Measurements from ENCODE around the gene MRPL12.

MRPL12 gene

DNA sequence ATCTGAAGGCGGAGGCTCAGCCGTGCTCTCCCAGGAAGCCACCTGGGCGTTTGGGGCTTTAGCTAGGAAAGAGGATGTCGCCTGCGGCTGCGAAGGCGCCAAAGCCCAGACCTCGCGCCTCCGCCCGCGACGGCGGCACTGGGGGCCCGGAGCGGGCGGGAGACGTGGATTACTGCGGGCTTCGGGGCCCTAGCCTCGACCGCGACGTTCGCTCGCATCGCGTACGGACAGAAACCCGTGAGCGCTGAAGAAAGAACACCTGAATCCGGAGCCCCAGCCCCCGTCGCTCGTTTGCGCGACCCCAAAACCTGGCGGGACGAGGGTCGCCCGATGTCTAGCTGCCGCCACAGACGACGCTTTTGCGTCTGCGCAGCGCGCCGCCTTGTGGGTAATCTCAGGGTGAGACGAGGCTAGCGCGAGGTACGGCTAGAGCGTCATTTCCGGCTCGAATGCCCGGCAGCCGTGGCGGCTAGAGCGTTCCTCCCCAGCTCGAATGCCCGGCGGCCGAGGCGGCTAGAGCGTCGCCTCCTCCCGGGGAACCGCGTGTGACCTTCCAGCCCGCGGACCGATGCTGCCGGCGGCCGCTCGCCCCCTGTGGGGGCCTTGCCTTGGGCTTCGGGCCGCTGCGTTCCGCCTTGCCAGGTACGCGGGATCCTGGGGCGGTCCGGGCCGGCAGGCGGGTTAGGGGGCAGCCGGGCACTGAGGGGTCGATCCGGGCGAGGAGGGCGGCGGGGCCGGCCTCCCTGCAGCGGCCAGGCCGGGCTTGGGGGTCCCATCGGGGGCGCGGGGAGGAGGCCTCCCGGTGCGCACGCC lies at the start of gene MRPL12:
Gene MRPL12, plus strand, starts transcription at position 434 of the 813 bp plus-strand sequence. Its CDS starts 135 bp downstream, at position 569.
- DNase-seq: peak; percentile 85 to 87

DNA sequence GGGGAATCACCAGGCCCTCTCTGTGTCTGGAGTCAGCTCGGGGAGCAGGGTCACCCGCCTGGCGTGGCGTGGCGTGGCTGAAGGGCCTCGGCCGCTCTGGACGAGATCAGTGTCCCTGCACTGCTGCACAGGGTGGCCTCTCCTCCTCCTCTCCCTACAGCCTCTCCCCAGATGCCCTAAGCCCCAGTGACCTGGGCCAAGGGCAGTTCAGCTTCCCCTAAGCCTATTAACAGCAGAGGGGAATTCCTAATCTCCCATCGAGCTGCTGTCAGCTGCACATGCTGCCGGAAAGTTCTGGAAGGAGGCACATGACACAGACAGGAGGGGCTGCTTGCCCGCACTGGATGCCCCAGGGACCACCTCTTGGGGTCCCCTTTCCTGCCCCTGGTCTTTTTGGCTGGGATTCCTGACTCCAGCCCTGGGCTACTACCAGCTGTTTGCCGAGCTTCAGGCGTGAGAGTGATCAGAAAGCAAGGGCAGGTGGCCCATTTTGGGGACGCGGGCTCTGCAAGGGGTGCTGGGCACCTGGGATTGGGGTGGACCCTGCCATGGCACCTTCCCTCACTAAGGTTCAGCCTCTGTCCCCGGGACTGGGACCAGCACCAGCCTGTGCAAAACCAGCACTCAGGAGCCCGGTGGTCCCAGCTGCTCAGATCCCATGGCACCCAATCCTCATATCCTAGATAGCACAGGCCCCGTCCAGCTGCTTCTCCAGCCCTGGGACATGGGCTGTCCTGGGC lies 47.6 kb upstream of the MRPL12 start:
- DNase-seq: no peak

DNA sequence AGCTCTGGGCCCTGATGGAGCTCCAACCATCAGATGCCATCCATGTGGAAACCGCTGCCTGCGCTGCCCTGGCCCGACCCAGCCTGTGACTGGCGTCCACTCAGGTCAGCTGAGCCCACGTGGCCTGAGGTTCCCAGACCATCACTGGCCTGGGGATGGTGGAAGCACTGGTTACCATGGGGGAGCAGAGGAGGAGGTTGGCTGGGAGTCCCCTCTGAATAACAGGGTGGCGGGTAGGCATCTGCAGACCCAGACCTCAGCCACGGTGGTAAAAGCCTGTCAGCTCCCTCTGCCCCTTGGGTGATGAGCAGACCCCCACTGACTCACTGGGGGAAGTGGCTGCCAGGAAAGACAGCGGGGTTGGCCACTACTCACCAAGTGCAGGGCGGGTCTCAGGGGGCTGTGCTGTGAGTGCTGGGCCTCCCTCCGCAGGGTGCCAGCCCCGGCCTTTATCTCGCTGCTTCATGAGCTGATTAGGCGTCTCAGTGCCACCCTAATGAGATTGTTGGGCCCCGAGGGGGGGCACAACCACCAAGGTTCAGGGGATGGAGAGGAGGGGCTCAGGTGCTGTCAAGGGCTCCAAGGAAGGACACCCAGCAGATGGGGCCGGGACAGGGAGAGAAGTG lies 46.9 kb upstream of the MRPL12 start, which contains the start of gene PDE6G:
Gene PDE6G, minus strand, starts transcription at position 425 of the 626 bp plus-strand sequence. CDS start 3,237 bp downstream, outside the sequence.
- DNase-seq: no peak

DNA sequence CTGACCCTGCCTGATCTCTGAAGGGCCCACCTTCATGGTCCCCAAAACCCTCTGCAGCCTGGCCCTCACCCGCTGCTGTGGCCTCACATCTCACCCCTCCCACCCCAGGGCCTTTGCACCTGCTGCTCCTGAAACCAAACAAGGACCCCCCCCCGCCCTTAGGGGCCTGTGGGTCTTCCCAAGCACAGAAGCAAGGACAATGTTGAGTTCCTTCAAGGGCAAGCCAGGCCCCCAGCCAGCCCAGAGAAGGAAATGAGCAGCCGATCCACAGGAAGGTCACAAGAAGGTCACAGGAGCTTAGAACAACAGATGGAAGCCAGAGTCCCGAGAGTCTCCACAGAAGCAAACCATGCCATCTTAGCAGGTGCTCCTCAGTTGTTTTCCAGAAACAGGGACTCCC lies 46.3 kb upstream of the MRPL12 start:
- DNase-seq: no peak

DNA sequence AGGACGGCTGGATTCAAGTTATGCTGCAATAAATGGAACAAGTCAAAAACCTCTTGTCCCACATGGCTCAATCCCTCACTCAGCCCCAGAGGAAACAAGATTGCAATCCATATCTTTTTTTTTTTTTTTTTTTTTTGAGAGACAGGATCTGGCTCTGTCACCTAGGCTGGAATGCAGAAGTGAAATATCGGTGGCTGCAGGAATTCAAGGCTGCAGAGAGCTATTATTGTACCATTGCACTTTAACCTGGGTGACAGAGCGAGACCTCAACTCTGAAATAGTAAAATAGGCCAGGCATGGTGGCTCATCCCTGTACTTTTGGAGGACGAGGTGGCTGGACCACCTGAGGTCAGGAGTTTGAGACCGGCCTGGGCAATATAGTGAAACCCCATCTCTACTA lies 44.1 kb upstream of the MRPL12 start:
- no peak for DNase-seq

DNA sequence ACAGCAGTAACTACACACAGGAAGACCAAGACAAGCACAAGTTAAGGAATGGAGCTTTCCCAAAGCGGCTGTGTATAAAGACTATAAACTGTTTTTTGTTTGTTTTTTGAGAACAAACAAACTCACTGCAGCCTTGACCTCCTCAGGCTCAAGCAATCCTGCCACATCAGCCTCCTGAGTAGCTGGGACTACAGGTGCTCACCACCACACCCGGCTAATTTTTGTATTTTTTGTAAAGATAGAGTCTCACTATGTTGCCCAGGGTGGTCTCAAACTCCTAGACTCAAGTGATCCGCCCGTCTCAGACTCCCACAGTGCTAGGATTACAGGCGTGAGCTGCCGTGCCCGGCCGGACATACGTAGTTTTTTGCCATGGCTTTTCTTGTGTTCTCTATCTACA lies 42.7 kb upstream of the MRPL12 start:
- DNase-seq: no peak

DNA sequence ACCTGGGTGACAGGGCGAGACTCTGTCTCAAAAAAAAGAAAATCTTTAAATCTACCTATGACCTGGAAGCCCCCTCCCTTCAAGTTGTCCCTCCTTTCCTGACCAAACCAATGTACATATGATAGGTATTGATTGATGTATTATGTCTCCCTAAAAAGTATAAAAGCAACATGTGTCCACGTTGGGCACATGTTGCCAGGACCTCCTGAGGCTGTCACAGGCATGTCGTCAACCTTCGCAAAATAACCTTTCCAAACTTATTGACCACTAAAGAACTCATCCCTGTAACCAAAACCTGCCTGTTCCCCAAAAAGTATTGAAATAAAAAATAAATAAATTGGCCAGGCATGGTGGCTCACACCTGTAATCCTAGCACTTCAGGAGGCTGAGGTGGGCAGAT lies 41.2 kb upstream of the MRPL12 start:
- no peak for DNase-seq

DNA sequence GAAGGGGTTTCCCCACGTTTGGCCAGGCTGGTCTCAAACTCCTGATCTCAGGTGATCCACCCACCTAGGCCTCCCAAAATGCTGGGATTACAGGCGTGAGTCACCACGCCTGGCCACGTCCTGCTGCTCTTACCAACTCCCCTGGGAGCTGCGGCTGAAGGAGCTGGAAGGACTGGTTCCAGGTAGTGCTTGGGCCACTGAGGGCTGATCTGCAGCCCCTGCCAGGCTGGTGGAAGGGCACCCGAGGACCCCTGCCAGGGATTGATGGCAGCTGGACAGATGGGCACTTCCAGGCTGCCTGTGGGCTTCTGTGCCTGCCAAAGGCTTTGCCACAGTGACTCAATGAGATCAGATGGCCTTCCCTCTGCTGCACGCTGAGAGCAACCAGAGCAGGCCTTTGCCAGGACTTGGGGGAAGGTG lies 39.1 kb upstream of the MRPL12 start:
- no peak for DNase-seq

DNA sequence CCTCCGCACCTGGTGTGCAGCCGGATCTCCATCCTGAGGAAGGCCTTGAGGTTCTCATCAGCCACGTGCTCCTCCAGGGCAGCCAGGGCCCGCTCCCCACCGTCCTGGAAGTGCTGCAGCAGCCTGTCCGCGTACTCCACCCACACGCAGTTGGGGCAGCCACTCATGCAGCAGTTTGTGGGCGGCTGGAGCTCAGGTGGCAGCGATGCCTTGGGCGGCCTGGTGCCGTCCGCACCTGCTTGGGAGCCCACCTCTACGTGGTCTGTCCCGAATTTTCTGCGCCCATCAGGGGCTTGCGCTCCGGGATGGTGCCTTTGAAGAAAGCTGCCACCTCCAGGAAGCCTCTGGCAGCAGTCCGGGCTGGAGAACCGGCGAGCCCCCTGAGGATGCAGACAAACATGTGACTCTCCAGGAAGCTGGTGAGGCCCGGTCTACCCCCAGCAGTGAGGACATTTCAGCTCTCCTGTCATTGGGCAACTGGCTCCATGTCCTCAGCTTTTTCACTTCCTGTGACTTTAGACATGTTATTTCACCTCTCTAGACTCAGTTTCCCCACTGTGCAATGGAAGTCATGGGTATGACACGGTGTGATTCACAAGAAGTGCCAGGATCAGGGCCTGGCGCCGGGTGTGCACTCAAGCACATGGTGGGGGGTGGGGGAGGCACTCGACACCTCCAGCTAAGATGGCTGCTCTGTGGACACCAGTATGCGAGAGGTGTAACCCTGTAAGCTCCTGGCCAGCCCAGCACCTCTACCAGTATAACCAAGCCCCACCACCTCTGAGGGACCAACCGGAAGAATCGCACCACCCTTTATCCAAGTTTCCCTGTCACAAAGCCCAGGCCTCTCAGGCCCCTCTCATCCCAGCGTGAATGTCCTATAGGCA lies 37.7 kb upstream of the MRPL12 start:
- DNase-seq: peak; percentile 62 to 71

DNA sequence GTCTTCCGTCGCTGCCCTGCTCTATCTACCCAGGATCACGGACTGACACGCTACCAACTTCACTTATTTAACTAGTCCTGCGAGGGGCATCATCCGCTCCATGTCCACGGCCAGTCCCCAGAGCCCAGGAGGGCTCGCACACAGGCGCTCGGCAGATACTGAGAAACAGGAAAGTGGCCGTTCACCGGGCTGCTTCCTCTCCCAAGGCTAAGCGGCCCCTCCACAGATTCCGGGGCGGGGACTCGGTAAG lies 37.1 kb upstream of the MRPL12 start:
- DNase-seq: no peak

DNA sequence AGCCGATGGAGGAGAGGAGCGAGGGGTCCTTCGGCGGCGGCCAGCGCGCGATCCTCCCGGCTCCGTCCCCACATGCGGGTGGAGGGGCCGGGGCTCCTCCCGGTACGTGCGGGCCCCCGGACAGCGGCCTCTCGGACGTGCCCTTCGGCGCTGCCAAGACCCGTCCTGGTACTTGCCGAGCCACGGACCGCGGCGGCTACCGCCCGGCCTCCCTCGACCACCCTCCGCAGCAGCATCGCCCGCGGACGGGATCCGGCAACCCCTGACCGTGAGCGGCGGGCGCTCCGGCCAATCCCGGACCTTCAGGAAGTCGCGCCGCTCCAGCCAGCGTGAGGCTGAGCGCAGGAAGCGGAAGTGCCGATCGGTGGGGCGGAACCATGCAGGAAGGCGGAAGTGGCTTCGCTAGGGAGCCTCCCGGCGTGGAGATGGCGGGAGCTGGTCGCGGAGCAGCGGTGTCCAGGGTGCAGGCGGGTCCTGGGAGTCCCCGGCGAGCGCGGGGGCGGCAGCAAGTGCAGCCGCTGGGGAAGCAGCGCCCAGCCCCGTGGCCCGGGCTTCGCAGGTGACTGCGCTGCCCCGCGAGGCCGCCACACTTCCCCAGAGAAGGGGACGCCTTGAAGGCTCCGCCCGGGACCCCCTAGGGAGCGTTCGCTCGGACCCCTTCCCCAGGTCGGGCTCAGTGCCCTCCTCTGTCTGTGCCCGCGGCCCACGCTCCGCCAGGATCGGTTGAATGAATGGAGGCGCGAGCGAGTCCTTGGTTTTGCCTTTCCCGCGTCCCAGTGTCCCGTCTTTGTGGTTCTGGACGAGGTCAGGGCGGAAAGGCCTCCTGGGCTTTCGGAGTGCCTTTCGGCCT lies 36.6 kb upstream of the MRPL12 start, which contains the start of the genes CCDC137 and OXLD1:
Gene CCDC137, plus strand, starts transcription at position 396 of the 850 bp plus-strand sequence. Its CDS starts 30 bp downstream, at position 426.
Gene OXLD1, minus strand, starts transcription at position 264 of the 850 bp plus-strand sequence. Its CDS starts 28 bp downstream, at position 236.
- DNase-seq: peak; percentile 90 to 91

DNA sequence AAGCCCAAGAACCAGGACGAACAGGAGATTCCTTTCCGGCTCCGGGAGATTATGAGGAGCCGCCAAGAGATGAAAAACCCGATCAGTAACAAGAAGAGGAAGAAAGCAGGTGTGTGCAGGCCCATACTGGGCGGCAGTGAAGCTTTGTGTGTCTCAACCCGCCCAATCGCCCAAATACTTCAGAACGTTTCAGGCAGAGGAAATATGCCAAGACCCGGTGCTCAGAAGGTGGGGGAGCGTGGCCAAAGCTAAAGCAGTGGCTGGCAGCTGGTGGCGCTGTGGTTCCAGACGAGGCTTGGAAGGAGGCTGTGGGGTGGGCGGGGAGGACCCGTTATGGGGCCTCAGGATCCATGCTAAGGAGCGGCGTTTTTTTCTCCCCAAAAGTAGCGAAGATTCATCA lies 35.4 kb upstream of the MRPL12 start:
- no peak for DNase-seq

DNA sequence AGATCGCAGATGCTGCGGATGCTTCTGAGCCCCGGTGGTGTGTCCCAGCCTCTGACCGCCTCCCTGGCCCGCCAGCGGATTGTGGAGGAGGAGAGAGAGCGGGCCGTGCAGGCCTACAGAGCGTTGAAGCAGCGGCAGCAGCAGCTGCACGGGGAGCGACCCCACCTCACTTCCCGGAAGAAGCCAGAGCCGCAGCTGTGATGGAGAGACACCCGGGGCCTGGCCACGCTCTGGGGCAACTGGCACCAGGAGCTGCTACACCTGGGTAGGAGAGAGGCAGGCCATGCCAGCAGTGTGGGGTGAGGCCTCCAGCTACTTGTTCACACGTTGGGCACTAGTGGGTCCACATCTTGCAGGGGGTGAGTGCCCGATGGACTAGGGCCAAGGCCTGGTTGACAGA lies 30.7 kb upstream of the MRPL12 start:
- no peak for DNase-seq

DNA sequence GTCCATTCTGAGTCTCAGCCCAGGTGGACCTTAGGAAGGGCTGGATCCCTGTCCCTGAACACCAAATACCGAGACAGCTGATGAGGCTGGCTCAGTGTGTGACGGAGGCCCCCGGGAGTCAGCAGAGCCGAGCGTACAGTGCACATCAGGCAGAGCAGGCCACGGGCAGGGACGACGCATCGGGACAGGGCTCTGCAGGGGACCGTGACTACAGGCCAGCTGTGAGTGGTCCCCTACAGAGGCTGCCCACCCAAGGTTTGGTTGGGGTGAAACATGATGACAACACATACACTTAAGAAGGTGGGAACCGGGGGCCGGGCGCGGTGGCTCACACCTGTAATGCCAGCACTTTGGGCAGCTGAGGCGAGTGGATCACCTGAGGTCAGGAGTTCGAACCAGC lies 30.2 kb upstream of the MRPL12 start:
- no peak for DNase-seq

DNA sequence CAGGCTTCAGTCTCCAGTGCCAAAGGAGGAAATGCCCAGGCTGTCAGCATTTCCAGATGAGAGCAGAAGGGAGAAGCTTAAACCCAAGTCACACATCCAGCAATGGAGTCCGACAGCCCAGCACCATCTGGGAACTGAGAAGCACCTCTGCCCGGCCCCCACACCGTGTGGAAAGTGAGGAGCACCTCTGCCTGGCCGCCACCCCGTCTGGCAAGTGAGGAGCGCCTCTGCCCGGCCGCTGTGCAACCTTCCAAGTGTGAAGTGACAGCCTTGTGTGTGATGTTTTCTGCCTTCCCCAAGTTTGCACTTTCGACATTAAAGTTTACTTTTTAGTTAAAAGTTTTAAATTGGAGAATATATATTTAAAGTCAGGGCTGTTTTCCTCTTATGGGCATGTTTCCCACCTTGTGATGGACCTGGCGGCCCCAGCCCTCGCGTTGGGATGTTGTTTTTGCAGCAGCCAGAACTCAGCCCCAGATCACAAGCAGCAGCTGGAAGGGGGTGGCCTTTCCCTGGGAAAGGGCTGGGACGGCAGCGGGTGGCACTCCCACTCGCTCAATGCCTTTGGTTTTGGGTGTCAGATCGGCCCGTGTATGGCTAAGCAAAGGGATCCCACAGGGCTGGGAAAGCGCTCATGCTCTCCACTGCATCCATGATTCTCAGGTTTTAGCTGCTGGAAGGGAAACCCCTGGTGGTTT lies 29.5 kb upstream of the MRPL12 start:
- DNase-seq: no peak

DNA sequence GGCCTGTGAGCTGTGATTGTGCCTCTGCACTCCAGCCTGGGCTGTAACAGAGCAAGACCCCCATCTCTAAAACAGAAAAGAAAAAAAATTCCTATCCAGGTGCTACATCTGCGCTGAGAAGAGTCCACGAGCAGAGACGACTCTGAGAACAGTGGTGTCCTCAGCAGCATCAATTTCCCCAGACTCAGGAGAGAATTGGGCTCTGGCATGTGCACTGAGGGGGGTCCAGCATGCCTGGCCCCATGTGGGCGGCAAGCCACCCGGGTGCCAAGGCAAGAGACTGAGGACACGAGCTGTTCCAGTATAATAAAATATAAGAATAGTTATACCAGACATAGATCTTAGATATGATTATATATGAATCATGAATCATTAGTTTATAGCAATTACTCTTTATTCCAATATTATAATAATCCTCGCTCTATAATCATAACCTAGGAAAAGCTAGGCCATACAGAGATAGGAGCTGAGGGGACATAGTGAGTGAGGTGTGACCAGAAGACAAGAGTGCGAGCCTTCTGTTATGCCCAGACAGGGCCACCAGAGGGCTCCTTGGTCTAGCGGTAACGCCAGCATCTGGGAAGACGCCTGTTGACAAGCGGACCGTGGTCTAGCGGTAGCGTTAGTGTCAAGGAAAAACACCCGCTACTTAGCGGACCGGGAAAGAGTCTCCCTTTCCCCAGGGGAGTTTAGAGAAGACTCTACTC lies 27.5 kb upstream of the MRPL12 start:
- DNase-seq: peak in 1 of 2 experiments; percentile 26

DNA sequence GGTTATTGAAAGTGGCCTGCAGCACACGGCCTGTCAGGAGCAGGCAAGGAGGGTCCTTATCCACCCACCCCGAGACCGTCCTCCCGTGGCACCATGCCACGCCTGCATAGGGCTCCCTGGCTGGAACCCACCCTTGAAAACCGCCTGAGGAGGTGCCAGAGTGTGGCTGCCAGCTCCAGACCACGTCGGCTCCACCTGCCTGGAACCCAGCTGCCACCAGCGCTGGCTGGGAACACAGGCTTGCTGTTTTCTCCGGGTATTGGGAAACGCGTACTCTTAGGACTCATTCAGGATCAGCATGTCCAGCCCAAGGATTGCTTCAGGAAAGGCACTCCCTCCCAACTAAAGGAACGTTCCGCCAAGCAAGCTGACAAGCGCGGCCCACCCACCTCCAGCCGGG lies 26.3 kb upstream of the MRPL12 start:
- DNase-seq: no peak

DNA sequence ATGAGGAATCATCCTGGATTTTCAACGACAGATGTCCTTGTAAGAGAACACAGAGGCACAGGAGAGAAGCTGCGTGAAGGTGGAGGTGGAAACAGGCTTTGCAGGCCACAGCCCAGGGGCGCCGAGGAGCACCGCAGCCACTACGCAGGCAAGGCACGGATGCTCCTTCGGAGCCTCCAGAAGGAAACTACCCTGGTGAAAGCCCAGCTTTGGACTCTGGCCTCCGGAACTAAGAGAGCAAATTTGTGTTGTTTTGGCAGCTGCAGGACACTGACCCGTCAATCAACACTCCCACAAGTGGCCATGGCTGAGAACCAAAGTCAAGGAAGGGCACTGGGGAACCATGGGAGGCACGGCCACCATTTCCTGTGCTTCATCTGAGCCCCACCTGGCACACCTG lies 23.0 kb upstream of the MRPL12 start:
- no peak for DNase-seq

DNA sequence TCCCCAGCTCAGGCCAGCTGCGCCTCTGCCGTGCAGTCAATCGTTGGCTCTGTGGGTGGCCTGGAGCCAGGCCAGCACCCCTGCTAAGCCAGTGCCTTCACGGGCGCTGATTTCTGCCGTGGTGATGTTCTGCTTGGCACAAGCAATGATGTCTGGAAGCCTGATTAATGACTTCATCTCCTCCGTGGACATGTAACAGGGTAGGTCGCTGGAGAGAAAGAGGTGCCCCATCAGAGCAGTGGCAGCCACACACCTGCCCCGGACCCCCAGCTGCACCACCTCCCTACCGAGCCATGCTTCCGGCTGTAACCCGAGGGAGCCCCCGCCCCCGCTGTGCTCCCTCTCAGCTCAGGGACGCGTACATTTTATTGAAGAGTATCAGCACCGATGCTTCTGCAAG lies 21.5 kb upstream of the MRPL12 start:
- no peak for DNase-seq

DNA sequence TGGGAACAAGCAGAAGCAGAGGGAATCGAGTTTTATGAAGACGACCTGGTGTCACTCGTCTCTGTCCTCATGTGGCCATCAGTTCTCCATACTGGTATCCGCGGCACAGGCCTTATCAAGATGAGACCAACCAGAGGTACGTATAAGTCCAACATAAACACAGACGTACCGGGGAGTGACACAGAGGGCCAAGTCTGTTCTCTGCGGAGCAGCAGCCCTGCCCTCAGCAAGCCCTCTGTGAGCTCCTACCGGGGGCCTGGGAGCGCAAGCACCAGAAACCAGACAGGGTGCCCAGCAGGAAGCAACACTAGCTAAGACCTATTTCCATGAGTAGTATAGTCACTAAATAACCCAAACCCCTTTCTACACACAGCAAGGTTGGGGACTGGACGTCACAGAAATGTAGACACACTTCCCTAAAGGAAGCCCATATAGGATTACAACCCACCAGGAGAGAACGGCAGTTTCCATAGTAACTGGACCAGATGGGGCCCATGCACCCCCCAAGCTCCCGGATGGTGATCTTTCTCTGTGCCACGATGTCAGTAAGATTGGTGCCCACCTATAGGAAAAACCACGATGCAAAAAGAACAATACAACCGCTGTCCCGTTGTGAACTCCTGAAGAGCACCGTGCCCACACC lies 20.5 kb upstream of the MRPL12 start:
- no peak for DNase-seq
